GM10847 (cell line): ENCODE measurements around the gene IGIP.
A peak's percentile ranks its signal among the peaks of the same experiment; 100 is the strongest.

Experiments
- POLR2A ChIP-seq: IDR thresholded peaks from 2 replicates; pipeline ENCODE4 v1.6.1; 2011; ENCODE audit not compliant: insufficient read length; ENCODE audit errors: extremely low read depth

IGIP gene

GRCh38 chr5:140125637-140126036 lies at the start of gene IGIP:
TSS of gene IGIP (plus strand) at chr5:140125937. CDS start at chr5:140128477, 2,540 bp downstream.
- no peak for TF ChIP-seq POLR2A

DNA sequence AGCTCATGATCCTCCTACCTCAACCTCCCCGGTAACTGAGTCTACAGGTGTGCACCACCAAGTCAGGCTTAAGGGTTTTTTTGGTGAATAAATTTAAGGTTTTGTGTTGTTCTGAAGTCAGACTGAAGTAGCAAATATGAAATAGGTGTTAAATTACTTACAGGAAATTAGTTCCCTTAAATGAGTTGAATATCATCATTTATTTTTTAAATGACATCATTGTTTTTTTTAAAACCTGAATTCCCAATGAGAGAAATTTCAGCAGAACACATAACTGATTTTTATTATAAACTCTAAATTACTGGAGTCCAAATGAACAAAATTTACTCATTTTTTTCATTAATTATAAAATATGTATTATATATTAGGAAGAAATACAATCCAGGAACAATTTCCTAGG lies 49.6 kb upstream of the IGIP start:
- no peak for TF ChIP-seq POLR2A

DNA sequence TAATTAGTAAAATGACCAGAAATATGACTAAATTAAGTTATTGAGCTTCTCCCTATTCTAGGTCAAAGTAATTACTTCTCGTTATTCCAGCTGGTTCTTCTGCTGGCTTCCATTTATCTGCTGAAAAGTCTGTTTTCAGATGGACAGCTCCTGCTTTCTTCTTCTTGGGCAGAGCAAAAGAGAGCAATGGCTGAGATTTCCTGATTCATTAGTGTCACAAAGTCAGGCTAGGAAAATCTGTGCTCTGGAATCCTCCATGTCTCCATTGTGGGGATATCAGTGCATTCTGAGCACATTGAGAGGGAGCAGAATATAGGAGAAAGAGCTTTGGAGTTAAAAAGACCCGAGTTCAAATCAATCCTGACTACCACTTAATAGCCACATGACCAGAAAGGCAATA lies 48.9 kb upstream of the IGIP start:
- no peak for TF ChIP-seq POLR2A

GRCh38 chr5:140083120-140083519 lies 42.6 kb upstream of the IGIP start:
- no peak for TF ChIP-seq POLR2A

DNA sequence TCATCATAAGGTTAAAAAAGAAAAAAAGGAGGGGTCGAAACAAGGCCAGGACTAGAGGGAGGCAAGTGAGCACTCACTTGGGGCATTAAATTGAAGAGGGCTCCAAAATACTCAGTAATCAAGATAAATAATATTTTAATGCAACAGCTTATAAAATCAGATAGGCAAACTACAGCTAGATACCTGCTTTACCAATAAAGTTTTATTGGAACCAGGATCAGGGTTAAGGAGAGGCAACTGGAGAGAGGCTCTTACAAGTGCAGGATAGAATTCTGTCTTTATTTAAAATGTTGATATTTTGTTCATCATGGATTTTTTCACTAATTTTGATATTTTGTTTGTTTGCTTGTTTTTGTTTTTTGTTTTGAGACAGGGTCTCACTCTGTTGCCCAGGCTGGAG lies 42.1 kb upstream of the IGIP start:
- TF ChIP-seq POLR2A: no peak

DNA sequence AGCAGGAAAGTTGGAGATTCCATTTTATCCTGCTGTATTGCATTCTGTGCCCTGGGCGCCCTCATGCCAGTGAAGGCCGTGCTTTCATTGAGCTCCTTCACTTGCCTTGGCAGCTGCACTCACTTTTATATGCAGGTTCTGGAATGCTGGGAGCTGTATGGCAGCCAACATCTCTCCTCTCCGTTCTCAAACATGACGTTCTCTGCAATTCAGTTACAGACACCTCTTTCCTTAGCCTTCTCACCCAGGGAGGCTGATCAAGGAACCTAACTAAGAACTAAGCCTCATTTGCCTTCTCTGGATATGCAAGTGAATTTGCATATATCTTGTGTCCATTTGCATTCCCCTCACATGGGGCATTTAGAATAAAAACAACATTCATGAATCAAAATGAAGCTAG lies 41.2 kb upstream of the IGIP start:
- TF ChIP-seq POLR2A: no peak

- TF ChIP-seq POLR2A: no peak
Measured at GRCh38 chr5:140090251-140090650, 35.5 kb upstream of the IGIP start.

- no peak for TF ChIP-seq POLR2A
Measured at GRCh38 chr5:140093179-140093578, 32.6 kb upstream of the IGIP start.

- TF ChIP-seq POLR2A: no peak
Measured at GRCh38 chr5:140093866-140094265, 31.9 kb upstream of the IGIP start.

DNA sequence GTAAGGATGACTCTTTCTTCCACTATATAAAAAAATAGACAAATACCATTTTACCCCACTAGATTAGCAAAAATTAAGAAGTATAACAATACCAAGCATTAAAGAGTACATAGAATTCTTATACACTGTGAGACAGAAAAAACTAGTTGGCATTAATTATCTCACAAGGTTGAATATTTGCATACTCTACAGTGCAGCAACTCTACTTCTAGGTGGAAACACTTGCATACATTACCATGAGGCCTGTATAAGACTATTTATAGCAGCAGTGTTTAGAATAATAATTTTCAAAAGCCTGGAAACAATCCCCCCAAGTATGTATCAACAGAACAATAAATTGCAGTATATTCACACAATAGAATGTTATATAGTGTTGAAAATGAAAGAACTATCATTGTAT lies 30.8 kb upstream of the IGIP start:
- TF ChIP-seq POLR2A: no peak

DNA sequence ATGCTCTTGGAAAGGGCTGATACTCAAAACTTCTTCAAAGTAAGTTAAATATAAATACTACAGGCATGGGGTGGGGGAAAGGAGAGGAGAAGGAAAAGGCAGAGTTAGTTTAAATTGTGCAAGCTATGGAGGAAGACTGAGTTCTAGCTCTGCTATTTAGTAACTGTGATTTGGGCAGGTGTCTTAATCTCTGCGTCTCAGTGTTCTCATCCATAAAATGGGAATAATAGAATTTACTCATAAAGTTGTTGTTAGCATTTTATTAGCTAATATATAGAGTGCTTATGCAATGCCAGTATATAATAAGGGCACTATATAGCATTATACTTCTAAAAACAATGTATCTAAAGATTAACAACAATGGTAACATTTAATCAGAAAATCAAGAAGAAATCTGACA lies 24.6 kb upstream of the IGIP start:
- no peak for TF ChIP-seq POLR2A

DNA sequence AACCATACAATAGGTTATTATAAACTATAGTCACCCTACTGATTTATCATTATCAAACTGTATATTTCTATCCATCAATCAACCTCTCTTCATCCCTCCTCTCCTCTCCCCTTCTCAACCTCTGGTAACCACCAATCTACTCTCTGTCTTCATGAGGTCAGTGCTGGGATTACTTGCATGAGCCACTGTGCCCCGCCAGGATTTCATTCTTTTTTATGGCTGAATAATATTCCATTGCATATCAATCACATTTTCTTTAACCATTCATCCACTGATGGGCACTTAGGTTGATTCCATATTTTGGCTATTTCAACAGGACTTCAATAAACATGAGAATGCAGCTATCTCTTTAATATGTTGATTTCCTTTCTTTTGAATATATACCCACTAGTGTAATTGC lies 22.6 kb upstream of the IGIP start:
- no peak for TF ChIP-seq POLR2A

- no peak for TF ChIP-seq POLR2A
Measured at GRCh38 chr5:140104100-140104499, 21.6 kb upstream of the IGIP start.

- TF ChIP-seq POLR2A: no peak
Measured at GRCh38 chr5:140106101-140106500, 19.6 kb upstream of the IGIP start.

GRCh38 chr5:140106805-140107311 lies 18.9 kb upstream of the IGIP start:
- no peak for TF ChIP-seq POLR2A

DNA sequence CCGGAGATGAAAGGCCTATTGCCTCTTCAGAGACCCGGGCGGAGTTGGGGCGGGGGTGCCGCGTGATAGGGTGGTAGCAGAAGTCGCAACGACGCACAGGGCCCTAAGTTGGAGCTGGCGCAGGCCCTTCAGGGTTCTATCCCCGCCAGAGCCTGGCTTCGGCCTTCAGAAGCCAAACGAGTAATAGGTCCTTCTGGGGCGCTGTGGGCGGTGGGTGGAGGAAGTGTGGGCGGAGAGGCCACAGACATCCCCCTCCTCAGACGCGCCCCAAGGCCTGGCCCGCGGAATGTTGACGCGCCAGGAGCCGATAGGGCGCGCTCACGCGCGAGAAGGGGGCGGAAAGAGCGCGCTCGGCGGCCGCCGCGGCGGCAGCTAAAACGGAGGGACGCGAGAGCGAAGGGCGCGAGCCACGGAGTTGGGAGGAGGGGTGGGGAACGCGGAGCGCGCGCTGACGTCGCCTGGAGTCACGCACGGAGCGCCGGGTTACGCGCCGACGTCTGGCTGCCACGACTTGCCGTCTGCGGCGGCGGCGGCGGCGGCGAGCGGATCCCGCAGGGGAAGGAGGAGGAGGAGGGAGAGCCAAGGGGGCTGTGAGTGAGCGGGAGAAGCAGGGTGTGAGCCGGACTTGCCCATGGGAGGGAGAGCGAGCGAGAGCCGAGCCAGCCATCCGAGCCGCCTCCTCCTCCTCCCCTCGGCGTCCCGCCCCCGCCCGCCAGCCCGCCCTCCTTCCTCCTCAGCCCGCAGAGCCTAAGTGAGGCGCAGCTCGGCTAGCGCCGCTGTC lies 18.2 kb upstream of the IGIP start:
- peak; percentile 70 for TF ChIP-seq POLR2A
